AG20443 (cell line): ENCODE measurements around the gene PNCK.

Source experiments
- DNase-seq: peaks from one replicate; pipeline ENCODE4 v3.0.0; 2012; ENCODE audit warnings: low spot score, mixed read lengths

Gene PNCK

GRCh38 chrX:153640736-153641575, 32.7 kb downstream of the PNCK start:
- no peak for DNase-seq

- DNase-seq: no peak
These were observed 33.4 kb downstream of the PNCK start for GRCh38 chrX:153640045-153640686.

DNA sequence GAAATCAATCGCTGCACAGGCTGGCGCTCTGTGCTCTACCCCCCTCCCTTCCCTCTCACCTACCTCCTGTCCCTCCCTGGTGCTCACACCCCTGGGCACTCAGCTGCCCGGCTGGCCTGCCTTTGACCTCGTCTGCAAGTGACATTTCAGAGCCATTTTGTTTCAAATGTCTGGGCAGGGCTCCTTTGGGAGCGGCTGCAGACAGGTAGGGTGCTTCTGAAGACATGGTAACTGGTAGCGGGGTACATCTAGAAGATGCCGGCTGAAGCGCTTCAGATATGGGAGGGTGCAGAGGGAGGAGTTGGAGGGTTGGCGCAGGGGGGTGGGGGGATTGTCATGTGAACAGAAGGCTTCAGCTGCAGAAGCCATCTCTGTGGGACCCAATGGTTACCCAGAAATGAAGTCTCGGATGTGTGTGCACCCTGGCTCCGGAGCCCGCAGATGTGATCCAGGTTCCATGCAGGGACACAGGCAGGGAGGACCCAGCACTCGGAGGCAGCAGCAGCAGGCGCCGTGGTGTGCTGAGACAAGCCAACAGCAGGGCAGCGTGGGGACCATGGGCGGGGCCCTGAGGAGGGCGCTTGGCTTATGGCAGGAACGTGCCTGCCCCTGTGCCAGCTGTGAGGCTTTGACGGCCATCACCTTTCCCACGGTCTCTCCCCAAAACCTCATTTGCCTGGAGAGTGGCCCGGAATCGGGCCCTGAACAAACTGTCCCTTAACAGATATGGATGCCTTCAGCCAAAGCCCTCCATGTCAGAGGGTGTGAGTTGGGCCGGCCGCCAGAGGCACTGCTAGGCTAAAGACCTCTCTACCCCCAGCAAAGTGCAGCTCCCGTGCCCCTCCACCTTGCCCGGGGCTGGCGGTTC, 34.2 kb downstream of the PNCK start:
- no peak for DNase-seq

- no peak for DNase-seq
These were observed 35.0 kb downstream of the PNCK start for GRCh38 chrX:153638436-153639176.

DNA sequence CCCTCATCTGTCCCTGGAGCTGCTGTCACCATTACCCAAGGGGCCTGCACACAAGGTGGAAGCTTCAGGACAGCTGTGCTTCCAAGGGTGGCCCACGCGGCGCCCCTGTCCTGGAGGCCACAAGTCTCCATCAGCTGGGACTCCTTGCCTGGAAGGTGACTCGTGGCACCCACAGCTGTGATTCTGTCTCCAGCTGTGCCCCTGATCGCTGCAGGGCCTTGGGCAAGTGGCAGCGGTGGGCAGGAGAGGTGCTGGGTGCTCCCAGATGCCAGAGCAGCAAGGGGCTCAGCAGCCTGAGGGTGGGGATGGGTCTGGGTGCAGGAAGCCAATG, 35.6 kb downstream of the PNCK start:
- DNase-seq: no peak

- DNase-seq: no peak
These were observed 36.2 kb downstream of the PNCK start for GRCh38 chrX:153637121-153638040.

DNA sequence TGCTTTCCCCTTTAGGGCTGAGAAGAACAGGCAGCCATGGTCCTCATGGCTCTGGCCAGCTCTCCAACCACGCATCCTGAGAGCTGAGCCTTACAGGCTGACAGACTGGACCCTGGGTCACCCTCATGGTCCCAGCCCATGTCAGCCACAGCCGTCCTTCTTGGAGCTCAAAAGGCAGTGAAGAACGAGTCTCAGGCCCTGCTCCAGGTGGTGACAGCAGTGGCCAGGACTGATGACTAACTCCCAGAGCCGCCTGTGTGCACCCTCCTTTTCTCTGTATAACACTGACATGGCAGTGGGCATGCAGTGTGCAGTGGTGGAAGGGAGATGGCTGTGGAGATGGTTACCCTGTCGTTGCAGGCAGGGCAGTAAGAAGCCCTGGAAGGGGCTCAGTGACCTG, 36.9 kb downstream of the PNCK start:
- DNase-seq: no peak

DNA sequence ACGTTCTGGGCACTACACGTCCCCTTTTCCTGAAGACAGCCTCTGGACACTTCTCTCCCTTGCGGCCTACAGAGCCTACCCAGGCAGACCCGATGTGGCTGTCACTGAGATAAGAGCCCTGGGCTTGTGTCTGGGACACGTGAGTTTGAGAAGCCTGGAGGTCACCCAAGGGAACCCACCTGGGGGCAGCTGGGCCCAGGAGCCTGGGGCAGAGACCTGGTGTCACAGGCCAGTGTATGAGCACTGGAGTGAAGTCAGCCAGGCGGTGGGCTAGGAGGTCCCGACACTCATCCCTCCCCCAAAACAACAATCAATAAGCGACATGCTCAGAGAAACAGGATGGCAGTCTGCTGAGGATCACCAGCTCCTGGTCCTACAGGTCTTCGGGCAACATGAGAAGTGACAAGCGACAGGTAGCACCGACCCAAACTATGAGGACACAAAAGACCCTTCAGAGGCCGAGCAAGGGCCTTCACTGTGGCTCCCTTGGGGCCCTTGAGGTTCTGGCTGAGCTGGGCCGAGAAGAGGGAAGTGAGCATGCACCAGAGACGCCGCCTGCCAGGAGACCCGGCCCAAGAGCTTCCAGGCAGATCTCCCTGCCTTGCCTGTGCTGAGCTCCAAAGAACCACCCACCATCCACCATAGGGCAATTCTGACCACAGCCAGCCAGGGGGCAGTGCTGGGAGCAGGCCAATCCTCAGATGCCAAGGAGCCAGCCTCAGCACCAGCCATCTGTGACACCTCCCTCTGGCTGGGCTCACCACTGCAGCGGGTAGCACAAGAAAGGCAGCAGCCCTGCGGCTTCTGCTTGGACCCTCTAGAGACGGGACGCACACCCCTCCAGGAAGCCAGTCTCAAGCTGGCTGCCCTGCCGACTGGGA, 37.6 kb downstream of the PNCK start:
- no peak for DNase-seq

GRCh38 chrX:153635388-153635787, 38.2 kb downstream of the PNCK start:
- no peak for DNase-seq

GRCh38 chrX:153634832-153635231, 38.8 kb downstream of the PNCK start:
- DNase-seq: no peak

DNA sequence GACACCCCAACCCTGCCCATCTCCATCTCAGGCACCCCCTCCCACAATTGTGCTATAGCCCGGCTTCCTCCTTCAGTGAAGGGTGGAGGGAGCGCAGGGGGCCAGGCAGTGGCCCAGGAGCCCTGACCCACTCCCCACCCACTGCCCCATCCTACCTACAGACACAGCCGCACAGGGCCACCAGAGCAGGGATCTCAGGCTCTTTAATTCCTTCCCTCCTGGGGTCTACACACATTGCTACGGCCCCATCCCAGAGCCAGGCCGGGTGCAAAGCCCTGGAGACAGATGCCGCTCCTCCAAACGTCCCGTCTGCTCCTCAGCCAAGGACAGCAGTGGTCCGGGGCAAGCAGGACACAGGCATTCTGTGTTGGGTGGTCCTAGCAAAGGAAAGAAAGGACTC, 39.4 kb downstream of the PNCK start:
- no peak for DNase-seq

DNA sequence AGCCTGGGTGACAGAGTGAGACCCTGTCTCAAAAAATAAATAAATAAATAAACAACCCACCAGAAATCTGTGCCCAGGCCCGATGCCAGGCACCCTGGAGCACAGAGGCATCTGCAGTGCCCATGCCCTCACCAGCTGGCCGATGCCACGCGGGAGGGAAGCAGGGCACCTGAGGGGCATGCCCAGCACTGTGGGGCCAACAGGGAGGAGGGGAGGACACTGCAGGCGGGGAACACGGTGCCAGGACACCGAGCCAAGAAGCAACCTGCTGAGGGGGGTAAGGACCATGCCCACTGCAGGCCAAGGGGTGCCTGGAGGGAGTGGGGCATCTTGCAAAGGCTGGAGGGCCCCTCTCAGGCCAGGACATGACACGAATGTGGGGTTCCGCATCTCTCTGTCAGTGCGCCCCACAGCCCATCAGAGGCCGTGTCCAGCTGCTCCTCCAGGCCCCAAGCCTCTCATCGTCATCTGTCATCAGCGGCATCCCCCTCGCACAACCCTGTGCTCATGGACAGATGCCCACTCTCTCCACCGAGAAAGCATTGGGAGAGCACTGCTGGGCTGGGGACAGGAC, 39.9 kb downstream of the PNCK start:
- DNase-seq: no peak

- DNase-seq: no peak
These were observed 40.6 kb downstream of the PNCK start for GRCh38 chrX:153633048-153633447.

GRCh38 chrX:153632595-153632946, 41.0 kb downstream of the PNCK start:
- DNase-seq: no peak

- no peak for DNase-seq
These were observed 41.6 kb downstream of the PNCK start for GRCh38 chrX:153631907-153632594.

DNA sequence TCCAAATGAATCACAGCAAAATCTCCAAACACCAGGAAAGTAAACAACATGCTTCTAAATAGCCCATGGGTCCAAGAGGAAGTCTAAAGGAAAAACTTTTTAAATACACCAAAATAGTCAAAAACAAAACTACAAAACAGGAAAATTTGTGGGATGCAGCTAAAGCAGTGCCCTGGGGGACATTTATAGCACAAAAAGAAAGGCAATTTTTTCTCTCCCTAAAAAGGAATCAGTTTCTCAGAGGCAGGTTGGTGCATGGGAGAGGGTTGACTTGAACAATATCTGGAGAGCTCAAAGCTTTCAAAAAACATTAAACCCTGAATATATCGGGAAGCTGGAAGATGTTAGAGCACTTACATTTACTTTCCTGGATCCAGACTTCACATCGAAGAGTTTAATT, 42.3 kb downstream of the PNCK start:
- no peak for DNase-seq

DNA sequence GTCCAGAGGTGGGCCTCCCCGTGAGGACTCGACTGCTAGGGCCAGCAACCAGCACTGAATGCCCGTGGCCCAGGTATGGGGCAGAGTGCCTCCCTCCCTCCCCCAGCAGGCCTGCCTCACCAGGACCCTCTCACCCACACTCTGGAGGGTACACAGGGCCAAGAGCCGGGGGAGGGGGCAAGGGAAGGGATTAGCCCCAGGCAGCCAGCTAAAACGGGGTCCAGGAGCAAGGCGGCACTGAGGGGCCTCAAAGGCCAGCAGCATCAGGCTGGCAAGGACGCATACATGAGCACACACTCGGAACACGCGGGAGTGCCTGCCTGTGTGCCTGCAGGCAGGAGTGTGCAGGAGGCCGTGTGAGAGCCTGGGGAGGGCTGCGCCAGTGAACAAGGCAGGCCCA, 44.9 kb downstream of the PNCK start:
- no peak for DNase-seq

- DNase-seq: no peak
These were observed 45.5 kb downstream of the PNCK start for GRCh38 chrX:153628129-153628528.

GRCh38 chrX:153627675-153628111, 45.9 kb downstream of the PNCK start:
- DNase-seq: no peak
